ENCODE data around the gene RELT.

RELT gene

GRCh38 chr11:73405146-73405510, 28.9 kb downstream of the RELT start:
- in situ Hi-C loops (cut with MboI; ENCODE audit: low sequenced_read_pairs, unreplicated experiment) = no loop called here
- DNase-seq (ENCODE audit: low spot score) = no peak
- TF ChIP-seq, protein P1, sequence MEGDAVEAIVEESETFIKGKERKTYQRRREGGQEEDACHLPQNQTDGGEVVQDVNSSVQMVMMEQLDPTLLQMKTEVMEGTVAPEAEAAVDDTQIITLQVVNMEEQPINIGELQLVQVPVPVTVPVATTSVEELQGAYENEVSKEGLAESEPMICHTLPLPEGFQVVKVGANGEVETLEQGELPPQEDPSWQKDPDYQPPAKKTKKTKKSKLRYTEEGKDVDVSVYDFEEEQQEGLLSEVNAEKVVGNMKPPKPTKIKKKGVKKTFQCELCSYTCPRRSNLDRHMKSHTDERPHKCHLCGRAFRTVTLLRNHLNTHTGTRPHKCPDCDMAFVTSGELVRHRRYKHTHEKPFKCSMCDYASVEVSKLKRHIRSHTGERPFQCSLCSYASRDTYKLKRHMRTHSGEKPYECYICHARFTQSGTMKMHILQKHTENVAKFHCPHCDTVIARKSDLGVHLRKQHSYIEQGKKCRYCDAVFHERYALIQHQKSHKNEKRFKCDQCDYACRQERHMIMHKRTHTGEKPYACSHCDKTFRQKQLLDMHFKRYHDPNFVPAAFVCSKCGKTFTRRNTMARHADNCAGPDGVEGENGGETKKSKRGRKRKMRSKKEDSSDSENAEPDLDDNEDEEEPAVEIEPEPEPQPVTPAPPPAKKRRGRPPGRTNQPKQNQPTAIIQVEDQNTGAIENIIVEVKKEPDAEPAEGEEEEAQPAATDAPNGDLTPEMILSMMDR (IDR thresholded peaks at IDR 0.05; ENCODE audit: borderline replicate concordance, control extremely low read depth, extremely low read depth, insufficient read depth, missing control alignments) = no peak

- no peak for DNase-seq (ENCODE audit: low spot score)
- in situ Hi-C loops (cut with MboI; ENCODE audit: low sequenced_read_pairs, unreplicated experiment) = no loop called here
- TF ChIP-seq, protein P1 (IDR thresholded peaks at IDR 0.05; ENCODE audit: borderline replicate concordance, control extremely low read depth, extremely low read depth, insufficient read depth, missing control alignments) = no peak
Measured at GRCh38 chr11:73406131-73406530, 29.9 kb downstream of the RELT start.

GRCh38 chr11:73406619-73407018, 30.4 kb downstream of the RELT start:
- TF ChIP-seq, protein P1 (IDR thresholded peaks at IDR 0.05; ENCODE audit: borderline replicate concordance, control extremely low read depth, extremely low read depth, insufficient read depth, missing control alignments) = no peak
- no peak for DNase-seq (ENCODE audit: low spot score)
- in situ Hi-C loops (cut with MboI; ENCODE audit: low sequenced_read_pairs, unreplicated experiment) = no loop called here

DNA sequence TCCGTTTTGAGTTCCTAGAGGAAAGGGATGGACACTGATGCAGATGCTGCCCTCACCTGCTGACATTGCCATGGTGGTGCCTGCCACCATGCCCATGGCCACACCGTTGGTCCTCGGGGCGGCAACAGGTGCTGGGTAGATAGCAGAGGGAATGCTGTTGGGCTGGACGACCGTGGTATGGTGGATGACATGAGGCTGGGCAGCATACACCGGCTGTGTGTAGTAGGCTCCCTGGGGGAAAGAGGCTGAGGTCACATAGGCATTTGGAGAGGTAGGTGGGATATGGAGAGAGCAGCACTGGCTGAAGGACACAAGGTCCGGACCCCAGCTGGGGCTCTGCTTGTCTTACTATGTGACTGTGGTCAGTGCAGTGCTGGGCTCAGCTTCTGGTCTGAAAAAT, 33.2 kb downstream of the RELT start:
- TF ChIP-seq, protein P1 (IDR thresholded peaks at IDR 0.05; ENCODE audit: borderline replicate concordance, control extremely low read depth, extremely low read depth, insufficient read depth, missing control alignments) = no peak
- DNase-seq (ENCODE audit: low spot score) = no peak
- in situ Hi-C loops (cut with MboI; ENCODE audit: low sequenced_read_pairs, unreplicated experiment) = no loop called here

DNA sequence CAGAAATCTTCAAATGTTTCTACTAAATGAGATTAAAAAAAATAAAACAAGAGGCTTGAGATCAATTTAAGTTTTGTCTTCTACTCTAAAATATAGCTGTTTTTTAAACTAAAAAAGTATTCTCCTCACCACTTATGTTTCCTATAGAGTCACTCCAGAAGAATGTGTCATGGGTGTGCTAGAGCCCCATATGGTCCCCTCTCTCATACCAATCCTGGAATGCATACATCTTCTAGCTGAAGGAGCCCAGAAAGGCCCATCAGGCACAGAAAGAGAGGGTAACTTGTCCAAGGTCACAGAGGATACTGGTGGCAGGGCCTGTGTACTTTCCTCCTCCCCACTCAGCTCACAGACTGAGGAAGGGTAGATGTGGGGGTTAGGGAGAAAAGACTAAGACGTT, 34.4 kb downstream of the RELT start:
- in situ Hi-C loops (cut with MboI; ENCODE audit: low sequenced_read_pairs, unreplicated experiment) = no loop called here
- TF ChIP-seq, protein P1 (IDR thresholded peaks at IDR 0.05; ENCODE audit: borderline replicate concordance, control extremely low read depth, extremely low read depth, insufficient read depth, missing control alignments) = no peak
- no peak for DNase-seq (ENCODE audit: low spot score)

- in situ Hi-C loops (cut with MboI; ENCODE audit: low sequenced_read_pairs, unreplicated experiment) = no loop called here
- TF ChIP-seq, protein P1 (IDR thresholded peaks at IDR 0.05; ENCODE audit: borderline replicate concordance, control extremely low read depth, extremely low read depth, insufficient read depth, missing control alignments) = no peak
- DNase-seq (ENCODE audit: low spot score) = no peak
Measured at GRCh38 chr11:73411031-73411430, 34.8 kb downstream of the RELT start.

DNA sequence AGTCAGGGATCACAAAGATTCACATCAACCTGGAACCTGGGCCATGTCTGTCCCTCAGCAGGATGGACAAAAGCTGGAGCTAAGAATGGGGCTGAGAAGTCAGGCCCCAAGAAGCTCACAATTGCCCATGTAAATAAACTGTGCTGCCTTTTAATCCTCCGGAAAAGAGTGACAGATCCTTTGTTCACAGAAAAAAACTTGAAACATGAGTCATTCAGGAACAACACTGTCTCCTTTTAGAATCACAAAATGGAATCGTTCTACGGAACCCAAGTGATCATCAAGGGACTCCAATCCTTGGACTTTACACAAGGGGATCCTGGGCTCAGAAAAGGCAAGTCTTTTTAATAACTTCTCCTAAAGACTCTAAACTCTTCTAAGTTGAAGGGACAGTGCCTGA, 36.1 kb downstream of the RELT start:
- TF ChIP-seq, protein P1 (IDR thresholded peaks at IDR 0.05; ENCODE audit: borderline replicate concordance, control extremely low read depth, extremely low read depth, insufficient read depth, missing control alignments) = no peak
- no peak for DNase-seq (ENCODE audit: low spot score)
- in situ Hi-C loops (cut with MboI; ENCODE audit: low sequenced_read_pairs, unreplicated experiment) = no loop called here

Data from GM13976 (cell line).